Measurements from ENCODE around the gene FNDC3B. TPM values are rescaled to one million over a fixed set of nuclear protein-coding genes. Genes with fewer than 3 reads are reported as not detected.

The FNDC3B gene
- total and polyA plus RNA-seq, 9 of the 15 experiments (the other 6 are each of a cell fraction or from before 2014, with no cell fraction given) = 7.0 to 35.8 (median 16.2) TPM

DNA sequence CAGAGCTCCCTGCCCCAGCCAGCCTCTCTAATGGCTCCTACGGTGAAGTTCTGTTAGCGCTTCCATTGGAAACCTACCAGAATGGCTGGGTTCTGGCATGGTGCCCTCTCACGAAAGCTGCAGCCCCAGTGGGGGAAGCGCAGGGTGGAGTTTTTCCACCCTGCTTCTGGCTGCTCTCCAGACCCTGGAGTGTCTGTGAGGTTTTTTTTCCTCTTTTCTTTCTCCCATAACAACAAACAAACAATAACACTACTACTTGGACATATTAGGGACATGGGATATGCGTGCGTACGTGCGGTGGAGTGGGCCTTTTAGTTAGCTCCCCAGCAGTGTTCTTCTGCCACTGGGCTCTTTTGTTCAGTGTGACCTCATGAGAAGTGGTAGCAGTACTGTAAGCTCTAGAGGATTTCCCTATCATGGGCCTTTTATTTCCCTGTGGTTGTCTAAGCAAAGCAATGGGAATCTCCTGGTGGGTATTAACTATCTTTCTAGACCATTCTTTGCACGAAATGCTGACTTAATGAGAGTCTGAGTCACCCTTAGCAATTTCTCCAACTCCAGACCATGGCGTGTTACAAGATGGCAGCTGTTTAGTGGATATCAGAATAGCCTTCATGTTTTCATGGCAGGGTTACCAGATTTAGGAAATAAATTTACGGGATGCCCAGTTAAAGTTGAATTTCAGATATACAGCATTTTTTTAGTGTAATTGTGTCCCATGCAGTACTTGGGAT is 161.9 kb downstream of the FNDC3B start (continued):
- TF ChIP-seq NR2C2 (CRISPR knock-in tag; IDR thresholded peaks at IDR 0.05) (no peak), NR2C2 (tag; IDR thresholded peaks at IDR 0.05) (peak; percentile 66), JUN (IDR thresholded peaks at IDR 0.05; ENCODE audit: borderline replicate concordance, low read depth, low read length) (no peak), JUN (CRISPR knock-in tag; IDR thresholded peaks at IDR 0.05; ENCODE audit: borderline replicate concordance) (no peak), FOXJ2 (tag; IDR thresholded peaks at IDR 0.05) (peak; percentile 99), BRF2 (IDR thresholded peaks at IDR 0.05; ENCODE audit: borderline replicate concordance, insufficient read depth, insufficient read length) (no peak), PYGO2 (tag; IDR thresholded peaks at IDR 0.05) (no peak), NR4A1 (CRISPR knock-in tag; IDR thresholded peaks at IDR 0.05) (no peak), NR4A1 (tag; IDR thresholded peaks at IDR 0.05) (peak; percentile 86), ZBTB8A (IDR thresholded peaks at IDR 0.05; ENCODE audit: partially characterized antibody) (no peak), NR2C1 (IDR thresholded peaks at IDR 0.05) (no peak), NR2C1 (tag; IDR thresholded peaks at IDR 0.05) (peak; percentile 46), YY1 (IDR thresholded peaks at IDR 0.05; ENCODE audit: borderline replicate concordance in 1 of 3, control insufficient read depth in 1 of 3, extremely low read depth in 1 of 3, insufficient read depth in 3 of 3, insufficient read length in 1 of 3, insufficient replicate concordance in 2 of 3, low read depth in 1 of 3, low read length in 2 of 3) (peak in 1 of 3 experiments; percentile 83), ZNF561 (CRISPR knock-in tag; conservative IDR thresholded peaks at IDR 0.05) (no peak), TAF7 (tag; IDR thresholded peaks at IDR 0.05) (no peak), MCM5 (IDR thresholded peaks at IDR 0.05; ENCODE audit: low read depth) (no peak), SRSF9 (IDR thresholded peaks at IDR 0.05; ENCODE audit: borderline replicate concordance, low read depth, low read length) (no peak), ZNF699 (CRISPR knock-in tag; IDR thresholded peaks at IDR 0.05; ENCODE audit: insufficient replicate concordance) (no peak), SIN3A (IDR thresholded peaks at IDR 0.05; ENCODE audit: borderline replicate concordance in 2 of 2, control insufficient read depth in 1 of 2, low read depth in 2 of 2, low read length in 2 of 2) (no peak), FOXA1 (IDR thresholded peaks at IDR 0.05; ENCODE audit: borderline replicate concordance) (no peak), HNRNPUL1 (IDR thresholded peaks at IDR 0.05; ENCODE audit: low read length) (no peak), FOSL1 (tag; conservative IDR thresholded peaks at IDR 0.05) (peak; percentile 83), ZNF766 (CRISPR knock-in tag; conservative IDR thresholded peaks at IDR 0.05) (peak; percentile 84), CBX3 (IDR thresholded peaks at IDR 0.05; ENCODE audit: borderline replicate concordance in 1 of 2, low read length in 2 of 2) (peak in 1 of 2 experiments; percentile 55; a peak in 1 of 3 replicates), ZNF274 (IDR thresholded peaks at IDR 0.05; ENCODE audit: borderline replicate concordance, low read depth, low read length) (no peak), ESRRB (CRISPR knock-in tag; IDR thresholded peaks at IDR 0.05; ENCODE audit: borderline replicate concordance) (no peak), THRA (IDR thresholded peaks at IDR 0.05) (no peak)
